CD4-positive, alpha-beta T cell (primary cell): ENCODE data around the gene RPL23. TPM values are rescaled to one million over a fixed set of nuclear protein-coding genes. Genes with fewer than 3 reads are reported as not detected.

Experiments used
- ATAC-seq: fragments of 200-7000 bp; cut with Tn5 transposase; one replicate; pipeline ENCODE4 v1.10.0; 2022; ENCODE audit warnings: mild to moderate bottlenecking; ENCODE audit not compliant: poor library complexity
- CTCF ChIA-PET: fragments of 350-600 bp; sonication (Branson Sonifier 250); formaldehyde crosslinking; loops from one replicate; lab custom pipeline; 2021; ENCODE audit warnings: antibody characterized with exemption, inconsistent platforms; lab: Charles Lee
- POLR2A ChIA-PET: fragments of 350-600 bp; sonication (Branson Sonifier 250); formaldehyde crosslinking; loops from one replicate; lab custom pipeline; 2021; ENCODE audit warnings: antibody characterized with exemption, inconsistent platforms; lab: Charles Lee
- DNase-seq, 14 experiments: peaks; one replicate each; pipeline ENCODE4 v3.0.0-alpha.2; 2013 to 2020; ENCODE audit warnings: mixed read lengths in 2 of 14
- H3K27ac ChIP-seq, 2 donors: one replicate each; pipeline versions ENCODE4 v1.5.1 to v1.7.0; 2013; ENCODE audit warnings: low read length in 2 of 2, low read depth in 1 of 2, mild to moderate bottlenecking in 1 of 2
- H3K27me3 ChIP-seq, 2 experiments: 1 replicate in 1 of 2; 2 replicates in 1 of 2; pipeline versions ENCODE4 v1.6.1 to v1.7.0; 2013; ENCODE audit warnings: low read length in 2 of 2, control low read depth in 1 of 2, mild to moderate bottlenecking in 1 of 2, moderate library complexity in 1 of 2; ENCODE audit not compliant: insufficient read depth in 2 of 2, control insufficient read depth in 1 of 2
- H3K36me3 ChIP-seq: one replicate; pipeline ENCODE4 v1.6.1; 2013; ENCODE audit warnings: low read length, control low read depth; ENCODE audit not compliant: insufficient read depth
- H3K4me1 ChIP-seq: one replicate; pipeline ENCODE4 v1.6.1; 2013; ENCODE audit warnings: low read length, control low read depth; ENCODE audit not compliant: insufficient read depth
- H3K4me3 ChIP-seq: one replicate; pipeline ENCODE4 v1.5.1; 2013; ENCODE audit warnings: mild to moderate bottlenecking, low read length, moderate library complexity
- H3K9me3 ChIP-seq, 2 experiments: 1 replicate in 1 of 2; 2 replicates in 1 of 2; pipeline versions ENCODE4 v1.6.1 to v1.7.0; 2013; ENCODE audit warnings: low read length in 2 of 2, mild to moderate bottlenecking in 2 of 2, control low read depth in 1 of 2, moderate library complexity in 1 of 2; ENCODE audit not compliant: control insufficient read depth in 1 of 2, insufficient read depth in 1 of 2
- H3K27ac Mint-ChIP-seq: one replicate; pipeline ENCODE4 v1.8.0; 2020; ENCODE audit warnings: mixed read lengths
- H3K27me3 Mint-ChIP-seq: one replicate; pipeline ENCODE4 v1.8.0; 2021; ENCODE audit warnings: mixed read lengths
- H3K36me3 Mint-ChIP-seq: one replicate; pipeline ENCODE4 v1.8.0; 2021; ENCODE audit warnings: low read depth, mixed read lengths
- H3K4me1 Mint-ChIP-seq: one replicate; pipeline ENCODE4 v1.8.0; 2021; ENCODE audit warnings: low read depth, mixed read lengths
- H3K4me3 Mint-ChIP-seq: one replicate; pipeline ENCODE4 v1.8.0; 2020; ENCODE audit warnings: mild to moderate bottlenecking, mixed read lengths
- H3K9me3 Mint-ChIP-seq: one replicate; pipeline ENCODE4 v1.8.0; 2020; ENCODE audit warnings: mixed read lengths
- intact Hi-C, 2 experiments: fragments of 100-400 bp; cut with DNase I in 1 of 2; cut with micrococcal nuclease in 1 of 2; formaldehyde crosslinking; loops; one replicate each; pipeline versions ENCODE4 v1.15.1 to v1.9.0; 2023 to 2025; cut with DNase I, micrococcal nuclease
- total RNA-seq, 174 experiments: library from RNA in 2 of 174; stranded (reverse) in 2 of 174; gene quantifications; one replicate each; pipeline ENCODE4 v1.2.3 and lab custom pipeline; 2021 to 2026
- TF ChIP-seq, protein P1 (sequence below): fragments of 200-600 bp; IDR thresholded peaks from one replicate; pipeline ENCODE4 v1.8.0; 2022; ENCODE audit warnings: antibody characterized with exemption, mild to moderate bottlenecking

Gene RPL23
- total RNA-seq, 2 experiments from 2014 or later = 2,293 to 2,296 TPM

DNA sequence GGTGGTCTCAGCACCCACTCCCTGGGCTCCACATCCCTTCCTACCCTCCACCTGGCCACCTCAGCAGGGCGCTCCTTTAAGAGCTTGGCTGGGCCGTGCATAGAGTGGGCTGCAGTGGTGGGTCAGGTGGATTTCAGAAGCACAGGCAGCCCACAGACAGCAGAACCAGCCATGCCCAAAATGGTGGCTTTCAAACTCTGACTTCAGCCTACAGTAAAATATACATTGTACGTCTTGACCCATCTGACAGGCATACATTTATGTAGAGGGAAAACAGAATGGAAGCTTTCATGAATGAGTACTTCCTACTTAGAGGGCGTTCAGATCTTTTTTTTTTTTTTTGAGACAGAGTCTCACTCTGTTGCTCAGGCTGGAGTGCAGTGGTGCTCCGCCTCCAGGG, 45.9 kb upstream of the RPL23 start:
- ChIA-PET CTCF (interaction anchor here (0.7 to 3.2 kb wide), 6 partner anchors 17 to 253 kb away, joined by 3 to 16 read pairs (median 6); partner anchors contain the start of genes LASP1 and RPL23), POLR2A (interaction anchor here (0.7 to 4.5 kb wide), 12 partner anchors 10 to 340 kb away, joined by 3 to 54 read pairs (median 4); partner anchors contain the start of genes LASP1 and RPL23)
- Mint-ChIP-seq H3K4me1 (peaks cover 64% of the 10 kb centered on the region), H3K4me3 (peak overlapping the region; percentile 87), H3K27ac (peak overlapping the region; percentile 94), H3K36me3 (peaks cover 54% of the 10 kb centered on the region), H3K27me3 (no peaks in the 10 kb centered on the region), H3K9me3 (no peaks in the 10 kb centered on the region)
- Histone ChIP-seq H3K36me3 (peaks cover 56% of the 10 kb centered on the region), H3K9me3 (no peaks in the 10 kb centered on the region), H3K4me1 (peaks cover 83% of the 10 kb centered on the region), H3K27ac (peak overlapping the region; percentile 90 to 94), H3K4me3 (peak overlapping the region; percentile 45), H3K27me3 (no peaks in the 10 kb centered on the region)
- intact Hi-C loops = loop anchor here (2.0 to 5.0 kb wide), 2 partner anchors 29 to 47 kb away; partner anchors contain the start of genes LASP1 (in 2 of the 2) and RPL23 (in 1 of the 2)
- TF ChIP-seq, protein P1, sequence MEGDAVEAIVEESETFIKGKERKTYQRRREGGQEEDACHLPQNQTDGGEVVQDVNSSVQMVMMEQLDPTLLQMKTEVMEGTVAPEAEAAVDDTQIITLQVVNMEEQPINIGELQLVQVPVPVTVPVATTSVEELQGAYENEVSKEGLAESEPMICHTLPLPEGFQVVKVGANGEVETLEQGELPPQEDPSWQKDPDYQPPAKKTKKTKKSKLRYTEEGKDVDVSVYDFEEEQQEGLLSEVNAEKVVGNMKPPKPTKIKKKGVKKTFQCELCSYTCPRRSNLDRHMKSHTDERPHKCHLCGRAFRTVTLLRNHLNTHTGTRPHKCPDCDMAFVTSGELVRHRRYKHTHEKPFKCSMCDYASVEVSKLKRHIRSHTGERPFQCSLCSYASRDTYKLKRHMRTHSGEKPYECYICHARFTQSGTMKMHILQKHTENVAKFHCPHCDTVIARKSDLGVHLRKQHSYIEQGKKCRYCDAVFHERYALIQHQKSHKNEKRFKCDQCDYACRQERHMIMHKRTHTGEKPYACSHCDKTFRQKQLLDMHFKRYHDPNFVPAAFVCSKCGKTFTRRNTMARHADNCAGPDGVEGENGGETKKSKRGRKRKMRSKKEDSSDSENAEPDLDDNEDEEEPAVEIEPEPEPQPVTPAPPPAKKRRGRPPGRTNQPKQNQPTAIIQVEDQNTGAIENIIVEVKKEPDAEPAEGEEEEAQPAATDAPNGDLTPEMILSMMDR = no peak
- ATAC-seq (no peak), DNase-seq (peak in 1 of 14 experiments; percentile 21)

DNA sequence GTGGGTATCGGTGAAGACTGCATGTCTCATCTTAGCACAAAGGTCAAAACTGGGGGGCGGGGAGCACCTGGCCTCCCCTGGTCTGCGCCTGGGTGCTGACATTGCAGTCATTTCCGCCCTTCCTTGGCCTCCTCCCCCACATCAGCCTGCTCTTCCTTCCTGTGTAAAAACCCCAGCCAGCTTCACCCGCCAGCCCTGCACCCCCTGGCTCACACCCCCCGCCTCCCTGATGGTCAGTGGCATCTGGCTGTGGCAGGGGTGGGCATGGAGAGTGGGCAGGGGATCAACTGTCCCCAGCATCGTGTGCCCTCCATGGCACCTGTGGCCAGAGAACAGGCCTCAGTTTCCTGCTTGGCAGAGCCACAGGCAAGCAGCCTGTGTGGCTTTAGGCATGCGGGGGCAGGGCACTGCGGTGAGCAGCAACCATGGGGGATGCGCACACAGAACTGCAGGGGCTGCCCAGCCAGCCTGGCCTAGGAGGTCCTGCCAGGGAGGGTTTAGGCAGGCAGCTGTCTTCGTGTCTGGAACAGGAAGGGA, 45.4 kb upstream of the RPL23 start:
- CTCF ChIA-PET = interaction anchor here (0.7 to 3.2 kb wide), 5 partner anchors 16 to 45 kb away, joined by 3 to 16 read pairs (median 8); partner anchors contain the start of genes LASP1 and RPL23
- Histone ChIP-seq H3K9me3 (no peaks in the 10 kb centered on the region), H3K4me3 (peak overlapping the region; percentile 45), H3K27ac (peak overlapping the region; percentile 90 to 94), H3K36me3 (peaks cover 54% of the 10 kb centered on the region), H3K4me1 (peaks cover 87% of the 10 kb centered on the region), H3K27me3 (no peaks in the 10 kb centered on the region)
- DNase-seq (peak; percentile 56 to 93 (median 81)), ATAC-seq (peak; percentile 85)
- Mint-ChIP-seq H3K27ac (peak overlapping the region; percentile 94), H3K9me3 (no peaks in the 10 kb centered on the region), H3K27me3 (no peaks in the 10 kb centered on the region), H3K4me3 (peak overlapping the region; percentile 87), H3K36me3 (peaks cover 54% of the 10 kb centered on the region), H3K4me1 (peaks cover 69% of the 10 kb centered on the region)
- intact Hi-C loops = loop anchor here (2.0 to 5.0 kb wide), 2 partner anchors 28 to 47 kb away; partner anchors contain the start of genes LASP1 (in 2 of the 2) and RPL23 (in 1 of the 2)
- TF ChIP-seq, protein P1 = no peak
- POLR2A ChIA-PET = interaction anchor here (0.7 to 4.5 kb wide), 14 partner anchors 10 to 340 kb away, joined by 3 to 54 read pairs (median 4); partner anchors contain the start of genes LASP1, RPL19 and RPL23

DNA sequence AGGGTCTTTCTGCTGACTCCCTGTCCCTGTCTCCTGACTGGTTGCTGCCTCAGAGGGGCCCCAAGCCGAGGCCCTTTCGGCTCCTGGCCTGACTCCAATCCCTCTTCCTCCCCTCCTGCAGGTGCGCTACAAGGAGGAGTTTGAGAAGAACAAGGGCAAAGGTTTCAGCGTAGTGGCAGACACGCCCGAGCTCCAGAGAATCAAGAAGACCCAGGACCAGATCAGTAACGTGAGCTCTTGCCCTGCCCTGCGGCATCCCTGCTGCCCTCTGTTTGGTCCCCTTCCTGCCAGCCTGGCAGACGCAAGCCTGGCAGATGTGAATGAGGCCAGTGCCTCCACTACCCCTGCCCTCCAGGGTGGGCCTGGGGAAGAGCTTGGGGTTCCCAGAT, 44.8 kb upstream of the RPL23 start:
- ChIA-PET CTCF (interaction anchor here (2.1 to 3.2 kb wide), 3 partner anchors 26 to 29 kb away, joined by 8 to 16 read pairs (median 13); partner anchors contain the start of gene LASP1), POLR2A (interaction anchor here (0.7 to 4.5 kb wide), 14 partner anchors 9 to 339 kb away, joined by 3 to 54 read pairs (median 4); partner anchors contain the start of genes LASP1, RPL19 and RPL23)
- Mint-ChIP-seq H3K36me3 (peaks cover 54% of the 10 kb centered on the region), H3K9me3 (no peaks in the 10 kb centered on the region), H3K4me1 (peaks cover 70% of the 10 kb centered on the region), H3K4me3 (peak overlapping the region; percentile 87), H3K27ac (peak overlapping the region; percentile 94), H3K27me3 (no peaks in the 10 kb centered on the region)
- peak overlapping the region; percentile 90 to 94 for H3K27ac ChIP-seq
- H3K4me3 ChIP-seq = peak overlapping the region; percentile 45
- H3K27me3 ChIP-seq = no peaks in the 10 kb centered on the region
- peak; percentile 47 for ATAC-seq
- TF ChIP-seq, protein P1 = no peak
- peak in 5 of 14 experiments; percentile 17 to 62 (median 51) for DNase-seq
- peaks cover 52% of the 10 kb centered on the region for H3K36me3 ChIP-seq
- H3K9me3 ChIP-seq = no peaks in the 10 kb centered on the region
- H3K4me1 ChIP-seq = peaks cover 93% of the 10 kb centered on the region
- intact Hi-C loops = loop anchor here (2.0 to 5.0 kb wide), 2 partner anchors 27 to 46 kb away; partner anchors contain the start of genes LASP1 (in 2 of the 2) and RPL23 (in 1 of the 2)
